ENCODE results near the gene CTR9.

DNA sequence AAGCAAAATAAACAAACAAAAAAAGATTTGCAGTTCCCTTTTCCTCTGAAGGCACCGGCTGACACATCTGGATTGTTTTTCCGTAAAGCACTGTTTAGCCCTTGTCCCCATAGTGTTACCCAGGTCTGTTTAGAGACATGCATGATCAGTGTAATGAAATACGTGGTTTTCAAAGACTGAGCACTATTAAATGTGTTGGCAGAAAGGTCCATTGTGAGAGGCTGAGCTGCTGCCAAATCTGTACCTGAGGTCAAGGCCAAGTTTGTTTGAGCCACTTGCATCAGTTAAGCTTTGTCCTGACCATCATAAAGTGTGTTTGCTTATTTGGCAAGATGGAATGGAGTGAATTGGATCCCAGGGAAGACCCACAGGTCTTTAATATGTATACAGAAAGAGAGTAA lies 26.3 kb downstream of the CTR9 start:
- TF ChIP-seq, protein P1, sequence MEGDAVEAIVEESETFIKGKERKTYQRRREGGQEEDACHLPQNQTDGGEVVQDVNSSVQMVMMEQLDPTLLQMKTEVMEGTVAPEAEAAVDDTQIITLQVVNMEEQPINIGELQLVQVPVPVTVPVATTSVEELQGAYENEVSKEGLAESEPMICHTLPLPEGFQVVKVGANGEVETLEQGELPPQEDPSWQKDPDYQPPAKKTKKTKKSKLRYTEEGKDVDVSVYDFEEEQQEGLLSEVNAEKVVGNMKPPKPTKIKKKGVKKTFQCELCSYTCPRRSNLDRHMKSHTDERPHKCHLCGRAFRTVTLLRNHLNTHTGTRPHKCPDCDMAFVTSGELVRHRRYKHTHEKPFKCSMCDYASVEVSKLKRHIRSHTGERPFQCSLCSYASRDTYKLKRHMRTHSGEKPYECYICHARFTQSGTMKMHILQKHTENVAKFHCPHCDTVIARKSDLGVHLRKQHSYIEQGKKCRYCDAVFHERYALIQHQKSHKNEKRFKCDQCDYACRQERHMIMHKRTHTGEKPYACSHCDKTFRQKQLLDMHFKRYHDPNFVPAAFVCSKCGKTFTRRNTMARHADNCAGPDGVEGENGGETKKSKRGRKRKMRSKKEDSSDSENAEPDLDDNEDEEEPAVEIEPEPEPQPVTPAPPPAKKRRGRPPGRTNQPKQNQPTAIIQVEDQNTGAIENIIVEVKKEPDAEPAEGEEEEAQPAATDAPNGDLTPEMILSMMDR (IDR thresholded peaks at IDR 0.05) = no peak
- no peak for TF ChIP-seq POLR2A (IDR thresholded peaks at IDR 0.05)
